Prostate gland (tissue), 2 donors: ENCODE data around the gene PLEKHA7. TPM values are rescaled to one million over a fixed set of nuclear protein-coding genes. Genes with fewer than 3 reads are reported as not detected.

ENCODE experiments used
- DNase-seq: peaks from one replicate; pipeline ENCODE4 v3.0.0-alpha.2; 2019; ENCODE audit warnings: low spot score
- H3K27ac ChIP-seq, 2 donors: fragments of 200-600 bp; sonication (generic); 2 replicates each; pipeline ENCODE4 v1.5.1; 2017 to 2019
- H3K27me3 ChIP-seq: fragments of 200-600 bp; sonication (generic); replicated peaks from 2 replicates; pipeline ENCODE4 v1.5.1; 2019; ENCODE audit not compliant: insufficient read depth
- H3K36me3 ChIP-seq, 2 donors: fragments of 200-600 bp; sonication (generic); 1 replicate in 1 of 2; 2 replicates in 1 of 2; pipeline versions ENCODE4 v1.5.1 to v1.8.1; 2017 to 2019
- H3K4me1 ChIP-seq: fragments of 200-600 bp; sonication (generic); replicated peaks from 2 replicates; pipeline ENCODE4 v1.5.1; 2019
- H3K4me3 ChIP-seq, 2 donors: fragments of 200-600 bp; sonication (generic); 2 replicates each; pipeline ENCODE4 v1.5.1; 2017 to 2019
- H3K9me3 ChIP-seq: fragments of 200-600 bp; sonication (generic); 2 replicates; pipeline ENCODE4 v1.5.1; 2017
- POLR2A ChIP-seq: fragments of 450-650 bp; IDR thresholded peaks from one replicate; pipeline ENCODE4 v1.6.1; 2016; ENCODE audit warnings: antibody characterized with exemption, mild to moderate bottlenecking
- POLR2AphosphoS5 ChIP-seq: sonication (generic); formaldehyde crosslinking; IDR thresholded peaks from one replicate; pipeline ENCODE4 v1.6.1; 2017; ENCODE audit warnings: antibody characterized with exemption
- WGBS: methylation state at CpG from one replicate; pipeline ENCODE4 v1.1.5; 2018; 5-methylcytosine and 5-hydroxymethylcytosine counted together
- intact Hi-C: fragments of 100-400 bp; cut with DNase I; formaldehyde crosslinking; loops from one replicate; pipeline ENCODE4 v1.14.2; 2022
- total RNA-seq, 2 donors: library from RNA; depleted of rRNA; stranded (reverse); fragments of >200 nt; gene quantifications; one replicate each; pipeline ENCODE4 v1.1.0, GENCODE V29; 2016
- TF ChIP-seq, protein P1 (sequence below), 4 experiments: fragments of 200-600 bp in 2 of 4; fragments of 450-650 bp in 2 of 4; sonication (generic) in 2 of 4; IDR thresholded peaks; 1 replicate in 3 of 4; 2 replicates in 1 of 4; pipeline ENCODE4 v1.5.1; 2016 to 2019; ENCODE audit warnings: antibody characterized with exemption in 4 of 4, mild to moderate bottlenecking in 2 of 4, moderate library complexity in 2 of 4

PLEKHA7 gene
- total RNA-seq, 2 donors from 2014 or later = 14.6 to 38.3 TPM

DNA sequence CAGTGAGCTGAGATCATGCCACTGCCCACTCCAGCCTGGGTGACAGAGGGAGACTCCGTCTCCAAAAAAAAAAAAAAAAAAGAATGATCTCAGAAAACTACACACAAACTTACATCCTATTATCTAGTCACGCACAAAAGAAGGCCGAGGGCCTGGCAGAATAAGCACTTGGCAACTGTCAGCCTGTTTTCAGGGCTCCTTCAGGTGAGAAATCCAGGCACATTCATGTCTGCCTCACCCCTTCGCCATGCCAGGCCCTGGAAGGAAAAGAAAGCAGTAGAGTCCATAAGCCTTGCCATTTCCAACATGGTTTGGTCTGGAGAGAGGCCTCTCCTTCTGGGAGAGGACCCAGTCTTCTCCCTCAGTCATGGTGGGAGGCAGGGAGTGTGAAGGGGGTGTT lies 244.8 kb downstream of the PLEKHA7 start:
- H3K4me3 ChIP-seq = no peak overlapping the region

DNA sequence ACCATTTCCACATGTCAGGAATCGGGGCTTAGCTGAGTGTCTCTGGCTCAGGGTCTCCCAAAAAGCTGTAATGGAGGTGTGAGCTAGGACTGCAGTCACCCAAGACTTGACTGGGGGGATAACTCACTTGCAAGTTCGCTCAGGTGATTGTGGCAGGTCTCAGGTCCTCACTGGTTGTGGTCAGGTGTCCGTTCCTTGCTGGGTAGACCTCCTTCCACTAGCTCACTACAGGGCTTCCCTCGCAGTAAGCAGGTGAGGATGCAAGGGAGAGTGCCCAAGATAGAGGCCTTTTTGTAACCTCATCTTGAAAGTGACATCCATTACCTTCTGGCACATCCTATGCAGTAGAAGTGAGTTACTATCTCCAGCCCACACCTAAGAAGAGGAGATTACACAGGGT lies 246.3 kb downstream of the PLEKHA7 start:
- TF ChIP-seq, protein P1, sequence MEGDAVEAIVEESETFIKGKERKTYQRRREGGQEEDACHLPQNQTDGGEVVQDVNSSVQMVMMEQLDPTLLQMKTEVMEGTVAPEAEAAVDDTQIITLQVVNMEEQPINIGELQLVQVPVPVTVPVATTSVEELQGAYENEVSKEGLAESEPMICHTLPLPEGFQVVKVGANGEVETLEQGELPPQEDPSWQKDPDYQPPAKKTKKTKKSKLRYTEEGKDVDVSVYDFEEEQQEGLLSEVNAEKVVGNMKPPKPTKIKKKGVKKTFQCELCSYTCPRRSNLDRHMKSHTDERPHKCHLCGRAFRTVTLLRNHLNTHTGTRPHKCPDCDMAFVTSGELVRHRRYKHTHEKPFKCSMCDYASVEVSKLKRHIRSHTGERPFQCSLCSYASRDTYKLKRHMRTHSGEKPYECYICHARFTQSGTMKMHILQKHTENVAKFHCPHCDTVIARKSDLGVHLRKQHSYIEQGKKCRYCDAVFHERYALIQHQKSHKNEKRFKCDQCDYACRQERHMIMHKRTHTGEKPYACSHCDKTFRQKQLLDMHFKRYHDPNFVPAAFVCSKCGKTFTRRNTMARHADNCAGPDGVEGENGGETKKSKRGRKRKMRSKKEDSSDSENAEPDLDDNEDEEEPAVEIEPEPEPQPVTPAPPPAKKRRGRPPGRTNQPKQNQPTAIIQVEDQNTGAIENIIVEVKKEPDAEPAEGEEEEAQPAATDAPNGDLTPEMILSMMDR (IDR thresholded peaks at IDR 0.05) = no peak
- no peak for TF ChIP-seq POLR2A
- TF ChIP-seq POLR2AphosphoS5 = no peak
- H3K4me1 ChIP-seq = no peaks in the 10 kb centered on the region
- no peaks in the 10 kb centered on the region for H3K36me3 ChIP-seq
- no peak overlapping the region for H3K27ac ChIP-seq
- H3K4me3 ChIP-seq = no peak overlapping the region
- WGBS = 96% methylated on average over 4 of the region's 4 CpGs
- H3K27me3 ChIP-seq = no peaks in the 10 kb centered on the region
- intact Hi-C loops = no loop called here
- no peak for DNase-seq
- H3K9me3 ChIP-seq = no peaks in the 10 kb centered on the region

More for the DNA sequence above, 244.8 kb downstream of the PLEKHA7 start:
- TF ChIP-seq, protein P1 (IDR thresholded peaks at IDR 0.05) = no peak
- TF ChIP-seq POLR2A (no peak), POLR2AphosphoS5 (no peak)
- no peaks in the 10 kb centered on the region for H3K9me3 ChIP-seq
- DNase-seq = no peak
- intact Hi-C loops = no loop called here
- WGBS = 72% methylated on average over 4 of the region's 4 CpGs
- H3K4me1 ChIP-seq = no peaks in the 10 kb centered on the region
- no peaks in the 10 kb centered on the region for H3K36me3 ChIP-seq
- no peaks in the 10 kb centered on the region for H3K27me3 ChIP-seq
- H3K27ac ChIP-seq = no peak overlapping the region

DNA sequence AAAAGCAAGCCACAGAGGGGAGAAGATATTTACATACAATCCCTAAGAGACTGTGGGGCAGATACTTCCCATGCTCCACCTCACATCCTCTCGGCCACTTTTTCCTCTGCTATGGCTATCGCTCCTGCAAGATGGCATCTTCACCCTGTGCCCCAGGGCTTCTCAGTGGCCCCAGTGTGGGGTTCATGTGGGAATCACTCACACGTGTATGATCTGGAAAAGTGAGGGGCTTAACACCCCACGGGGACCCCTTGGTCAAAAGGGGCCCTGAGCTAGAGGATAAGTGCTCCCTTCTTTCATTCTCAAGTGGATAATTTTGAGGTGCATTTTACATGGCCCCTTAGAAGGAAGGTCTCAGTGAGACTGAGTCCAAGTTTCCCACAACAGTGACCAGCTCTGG lies 247.1 kb downstream of the PLEKHA7 start:
- no peak for DNase-seq
- intact Hi-C loops = no loop called here
- TF ChIP-seq, protein P1 (IDR thresholded peaks at IDR 0.05) = no peak
- TF ChIP-seq POLR2AphosphoS5 (no peak), POLR2A (no peak)
- Histone ChIP-seq H3K4me1 (no peaks in the 10 kb centered on the region), H3K36me3 (no peaks in the 10 kb centered on the region), H3K9me3 (no peaks in the 10 kb centered on the region), H3K27me3 (no peaks in the 10 kb centered on the region), H3K4me3 (no peak overlapping the region), H3K27ac (no peak overlapping the region)
- WGBS = 87% methylated on average over 4 of the region's 4 CpGs

DNA sequence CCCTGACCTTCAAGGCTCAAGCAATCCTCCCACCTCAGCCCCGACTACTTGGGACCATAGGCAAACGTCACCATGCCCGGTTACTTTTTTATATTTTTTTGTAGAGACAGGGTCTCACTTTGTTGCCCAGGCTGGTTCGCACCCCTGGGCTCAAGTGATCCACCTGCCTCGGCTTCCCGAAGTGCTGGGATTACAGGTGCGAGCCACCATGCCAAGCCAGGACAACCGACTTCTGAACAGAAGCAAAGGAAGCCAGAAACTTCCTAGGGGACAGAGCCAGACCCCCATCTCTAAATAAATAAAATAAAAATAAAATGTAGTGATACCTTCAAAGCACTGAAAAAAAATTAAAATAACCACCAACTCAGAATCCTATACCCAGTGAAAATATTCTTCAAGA lies 249.3 kb downstream of the PLEKHA7 start:
- no peaks in the 10 kb centered on the region for H3K36me3 ChIP-seq
- WGBS = 92% methylated on average over 8 of the region's 8 CpGs
- H3K4me3 ChIP-seq = no peak overlapping the region
- H3K27me3 ChIP-seq = no peaks in the 10 kb centered on the region
- H3K27ac ChIP-seq = no peak overlapping the region
- no peaks in the 10 kb centered on the region for H3K4me1 ChIP-seq
- no peaks in the 10 kb centered on the region for H3K9me3 ChIP-seq
- intact Hi-C loops = no loop called here
- TF ChIP-seq POLR2A (no peak), POLR2AphosphoS5 (no peak)
- TF ChIP-seq, protein P1 (IDR thresholded peaks at IDR 0.05) = no peak
- no peak for DNase-seq

DNA sequence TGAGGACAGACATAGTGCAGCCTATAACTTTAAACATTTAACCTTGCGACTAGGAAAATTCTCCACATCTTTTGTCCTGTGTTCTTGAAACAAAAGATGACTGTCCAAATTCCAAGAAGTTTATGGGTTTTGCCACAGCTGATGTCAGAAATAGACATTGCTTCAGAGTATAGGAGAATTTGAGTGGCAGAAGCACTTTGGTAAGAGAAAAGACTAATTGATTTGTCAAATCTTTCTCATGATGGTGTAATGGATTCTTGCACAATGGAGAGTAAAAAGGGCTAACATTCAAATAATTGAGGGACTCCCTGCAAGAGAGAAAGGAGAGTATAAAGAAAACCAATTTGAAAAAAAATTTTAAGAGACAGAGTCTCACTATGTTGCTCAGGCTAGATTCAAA lies 250.5 kb downstream of the PLEKHA7 start:
- H3K9me3 ChIP-seq = no peaks in the 10 kb centered on the region
- intact Hi-C loops = no loop called here
- H3K27me3 ChIP-seq = no peaks in the 10 kb centered on the region
- H3K4me3 ChIP-seq = no peak overlapping the region
- H3K27ac ChIP-seq = no peak overlapping the region
- 100% methylated on average over 1 of the region's 1 CpG for WGBS
- H3K4me1 ChIP-seq = no peaks in the 10 kb centered on the region
- no peak for DNase-seq
- no peaks in the 10 kb centered on the region for H3K36me3 ChIP-seq
- TF ChIP-seq POLR2AphosphoS5 = no peak
- no peak for TF ChIP-seq POLR2A
- TF ChIP-seq, protein P1 (IDR thresholded peaks at IDR 0.05) = no peak
